ENCODE results near the gene TRMT1. TPM values are rescaled to one million over a fixed set of nuclear protein-coding genes. Genes with fewer than 3 reads are reported as not detected.

TRMT1 gene
- total and polyA plus RNA-seq, 7 experiments from 2014 or later = 22.6 to 96.4 (median 69.1) TPM

GRCh38 chr19:13089139-13089856 lies 27.2 kb downstream of the TRMT1 start:
- Histone ChIP-seq H3K36me3 (ENCODE audit: control insufficient read depth in 2 of 3, insufficient read depth in 3 of 3, low read length in 3 of 3) (no peaks in the 10 kb centered on the region), H3K27me3 (ENCODE audit: control insufficient read depth in 2 of 2, insufficient read depth in 2 of 2, low read length in 2 of 2) (no peaks in the 10 kb centered on the region), H3K9me3 (ENCODE audit: control insufficient read depth in 2 of 3, low read length in 3 of 3) (no peaks in the 10 kb centered on the region), H3K4me3 (ENCODE audit: low read length) (no peak overlapping the region), H3K27ac (ENCODE audit: low read depth, low read length) (no peak overlapping the region), H3K4me1 (ENCODE audit: control insufficient read depth in 2 of 2, insufficient read depth in 2 of 2, low read length in 2 of 2) (no peaks in the 10 kb centered on the region)
- Mint-ChIP-seq H3K4me3 (no peak overlapping the region), H3K27ac (no peak overlapping the region), H3K4me1 (peaks cover 0 to 4% (median 0%) of the 10 kb centered on the region in 7 donors), H3K27me3 (peaks cover 0 to 13% (median 0%) of the 10 kb centered on the region in 5 donors), H3K9me3 (no peaks in the 10 kb centered on the region), H3K36me3 (no peaks in the 10 kb centered on the region)
- CTCF ChIA-PET = no interaction called here
- intact Hi-C loops (cut with micrococcal nuclease) = no loop called here
- POLR2A ChIA-PET = interaction anchor here (1.0 kb wide), 1 partner anchor 198 kb away, joined by 3 read pairs; the partner anchor contains the start of gene GCDH
- DNase-seq (no peak), ATAC-seq (peak; percentile 40)

DNA sequence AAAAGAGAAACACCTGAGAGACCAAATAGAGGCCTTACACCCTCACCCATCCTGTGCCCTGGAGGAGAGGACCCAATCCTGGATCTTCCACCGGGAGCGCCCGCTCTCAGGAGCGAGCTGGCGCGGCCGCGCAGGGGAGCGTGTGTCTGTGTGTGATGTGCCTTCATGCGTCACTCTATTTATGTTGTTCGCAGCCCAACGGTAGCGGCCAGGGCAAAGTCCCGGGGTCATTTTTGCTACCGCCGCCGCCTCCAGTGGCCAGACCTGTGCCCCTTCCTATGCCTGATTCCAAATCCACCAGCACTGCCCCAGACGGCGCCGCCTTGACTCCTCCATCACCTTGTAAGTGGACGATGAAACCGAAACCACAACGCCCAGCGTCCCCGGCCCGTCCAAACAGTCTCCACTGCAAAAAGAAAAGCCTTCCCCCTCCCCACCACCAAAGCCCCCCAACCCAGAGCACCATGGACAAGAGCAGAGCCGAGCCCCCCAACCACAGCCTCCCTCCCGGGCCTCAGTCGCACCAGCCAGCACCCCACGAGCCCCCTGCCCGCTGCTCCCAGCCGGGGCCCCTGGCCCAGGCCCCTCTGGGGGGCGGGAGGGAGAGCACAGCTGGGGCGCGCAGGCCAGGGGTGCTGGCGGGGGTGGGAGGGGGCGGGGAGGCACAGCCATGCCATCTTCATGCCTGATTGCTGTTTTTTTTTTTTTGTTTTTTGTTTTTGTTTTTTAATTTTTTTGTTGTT lies 28.6 kb downstream of the TRMT1 start:
- intact Hi-C loops (cut with micrococcal nuclease) = no loop called here
- Histone ChIP-seq H3K27me3 (ENCODE audit: control insufficient read depth in 2 of 2, insufficient read depth in 2 of 2, low read length in 2 of 2) (no peaks in the 10 kb centered on the region), H3K9me3 (ENCODE audit: control insufficient read depth in 2 of 3, low read length in 3 of 3) (no peaks in the 10 kb centered on the region), H3K27ac (ENCODE audit: low read depth, low read length) (no peak overlapping the region), H3K4me1 (ENCODE audit: control insufficient read depth in 2 of 2, insufficient read depth in 2 of 2, low read length in 2 of 2) (no peaks in the 10 kb centered on the region), H3K36me3 (ENCODE audit: control insufficient read depth in 2 of 3, insufficient read depth in 3 of 3, low read length in 3 of 3) (no peaks in the 10 kb centered on the region), H3K4me3 (ENCODE audit: low read length) (no peak overlapping the region)
- CTCF ChIA-PET = interaction anchor here (1.0 kb wide), 1 partner anchor 20 kb away, joined by 3 read pairs; no protein-coding TSS in a partner anchor
- POLR2A ChIA-PET = no interaction called here
- DNase-seq = no peak
- no peak overlapping the region for H3K4me3 Mint-ChIP-seq
- H3K9me3 Mint-ChIP-seq = no peaks in the 10 kb centered on the region
- peaks cover 0 to 4% (median 0%) of the 10 kb centered on the region in 5 donors for H3K36me3 Mint-ChIP-seq
- no peaks in the 10 kb centered on the region for H3K4me1 Mint-ChIP-seq
- ATAC-seq = no peak
- no peak overlapping the region for H3K27ac Mint-ChIP-seq
- H3K27me3 Mint-ChIP-seq = peaks cover 0 to 9% (median 0%) of the 10 kb centered on the region in 5 donors

GRCh38 chr19:13087295-13087694 lies 29.2 kb downstream of the TRMT1 start:
- H3K4me3 ChIP-seq (ENCODE audit: low read length) = no peak overlapping the region
- ChIA-PET POLR2A (no interaction called here), CTCF (interaction anchor here (1.0 kb wide), 1 partner anchor 19 kb away, joined by 3 read pairs; no protein-coding TSS in a partner anchor)
- DNase-seq (no peak), ATAC-seq (no peak)
- Mint-ChIP-seq H3K27me3 (peaks cover 0 to 9% (median 0%) of the 10 kb centered on the region in 5 donors), H3K4me3 (no peak overlapping the region), H3K9me3 (no peaks in the 10 kb centered on the region), H3K27ac (no peak overlapping the region), H3K4me1 (no peaks in the 10 kb centered on the region), H3K36me3 (peaks cover 0 to 5% (median 0%) of the 10 kb centered on the region in 5 donors)
- intact Hi-C loops (cut with micrococcal nuclease) = no loop called here
- no peaks in the 10 kb centered on the region for H3K36me3 ChIP-seq (ENCODE audit: control insufficient read depth in 2 of 3, insufficient read depth in 3 of 3, low read length in 3 of 3)
- no peak overlapping the region for H3K27ac ChIP-seq (ENCODE audit: low read depth, low read length)
- no peaks in the 10 kb centered on the region for H3K27me3 ChIP-seq (ENCODE audit: control insufficient read depth in 2 of 2, insufficient read depth in 2 of 2, low read length in 2 of 2)
- H3K9me3 ChIP-seq (ENCODE audit: control insufficient read depth in 2 of 3, low read length in 3 of 3) = no peaks in the 10 kb centered on the region
- no peaks in the 10 kb centered on the region for H3K4me1 ChIP-seq (ENCODE audit: control insufficient read depth in 2 of 2, insufficient read depth in 2 of 2, low read length in 2 of 2)

GRCh38 chr19:13086341-13086740 lies 30.2 kb downstream of the TRMT1 start:
- Mint-ChIP-seq H3K27me3 (peaks cover 0 to 7% (median 0%) of the 10 kb centered on the region in 5 donors), H3K4me3 (no peak overlapping the region), H3K9me3 (no peaks in the 10 kb centered on the region), H3K4me1 (no peaks in the 10 kb centered on the region), H3K27ac (no peak overlapping the region), H3K36me3 (peaks cover 0 to 14% (median 0%) of the 10 kb centered on the region in 5 donors)
- DNase-seq (no peak), ATAC-seq (no peak)
- H3K27ac ChIP-seq (ENCODE audit: low read depth, low read length) = no peak overlapping the region
- H3K9me3 ChIP-seq (ENCODE audit: control insufficient read depth in 2 of 3, low read length in 3 of 3) = no peaks in the 10 kb centered on the region
- ChIA-PET POLR2A (interaction anchor here (0.6 kb wide), 1 partner anchor 106 kb away, joined by 4 read pairs; no protein-coding TSS in a partner anchor), CTCF (interaction anchor here (1.0 kb wide), 1 partner anchor 25 kb away, joined by 3 read pairs; no protein-coding TSS in a partner anchor)
- intact Hi-C loops (cut with micrococcal nuclease) = no loop called here
- no peak overlapping the region for H3K4me3 ChIP-seq (ENCODE audit: low read length)
- no peaks in the 10 kb centered on the region for H3K4me1 ChIP-seq (ENCODE audit: control insufficient read depth in 2 of 2, insufficient read depth in 2 of 2, low read length in 2 of 2)
- no peaks in the 10 kb centered on the region for H3K27me3 ChIP-seq (ENCODE audit: control insufficient read depth in 2 of 2, insufficient read depth in 2 of 2, low read length in 2 of 2)
- no peaks in the 10 kb centered on the region for H3K36me3 ChIP-seq (ENCODE audit: control insufficient read depth in 2 of 3, insufficient read depth in 3 of 3, low read length in 3 of 3)

DNA sequence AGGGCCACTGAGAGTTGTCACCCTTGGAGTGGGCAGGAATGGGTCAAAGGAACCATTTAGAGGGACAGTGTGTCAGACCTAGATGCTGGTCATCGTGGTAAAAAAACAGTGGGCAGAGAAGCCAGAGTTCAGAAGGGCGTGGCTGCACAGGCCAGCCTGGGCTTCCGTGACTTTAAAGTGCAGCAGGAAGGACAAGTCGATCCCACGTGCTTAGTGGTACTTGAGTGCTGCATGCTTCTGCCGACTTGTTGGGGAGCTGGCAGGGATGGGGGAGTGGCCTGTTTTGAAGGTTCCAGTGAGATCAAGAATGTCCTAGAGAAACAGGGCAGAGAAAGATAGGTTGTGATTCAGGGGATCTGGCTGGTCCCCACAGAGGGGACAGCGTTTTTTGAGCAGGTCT lies 30.9 kb downstream of the TRMT1 start:
- Mint-ChIP-seq H3K4me1 (no peaks in the 10 kb centered on the region), H3K36me3 (peaks cover 0 to 14% (median 0%) of the 10 kb centered on the region in 5 donors), H3K27ac (peak overlapping the region in 1 of 9 donors; percentile 5), H3K4me3 (no peak overlapping the region), H3K9me3 (no peaks in the 10 kb centered on the region), H3K27me3 (peaks cover 0 to 7% (median 0%) of the 10 kb centered on the region in 5 donors)
- CTCF ChIA-PET = no interaction called here
- H3K4me1 ChIP-seq (ENCODE audit: control insufficient read depth in 2 of 2, insufficient read depth in 2 of 2, low read length in 2 of 2) = no peaks in the 10 kb centered on the region
- ATAC-seq = no peak
- intact Hi-C loops (cut with micrococcal nuclease) = no loop called here
- H3K27me3 ChIP-seq (ENCODE audit: control insufficient read depth in 2 of 2, insufficient read depth in 2 of 2, low read length in 2 of 2) = no peaks in the 10 kb centered on the region
- no peaks in the 10 kb centered on the region for H3K36me3 ChIP-seq (ENCODE audit: control insufficient read depth in 2 of 3, insufficient read depth in 3 of 3, low read length in 3 of 3)
- DNase-seq = no peak
- POLR2A ChIA-PET = no interaction called here
- H3K27ac ChIP-seq (ENCODE audit: low read depth, low read length) = no peak overlapping the region
- H3K9me3 ChIP-seq (ENCODE audit: control insufficient read depth in 2 of 3, low read length in 3 of 3) = no peaks in the 10 kb centered on the region
- H3K4me3 ChIP-seq (ENCODE audit: low read length) = no peak overlapping the region

DNA sequence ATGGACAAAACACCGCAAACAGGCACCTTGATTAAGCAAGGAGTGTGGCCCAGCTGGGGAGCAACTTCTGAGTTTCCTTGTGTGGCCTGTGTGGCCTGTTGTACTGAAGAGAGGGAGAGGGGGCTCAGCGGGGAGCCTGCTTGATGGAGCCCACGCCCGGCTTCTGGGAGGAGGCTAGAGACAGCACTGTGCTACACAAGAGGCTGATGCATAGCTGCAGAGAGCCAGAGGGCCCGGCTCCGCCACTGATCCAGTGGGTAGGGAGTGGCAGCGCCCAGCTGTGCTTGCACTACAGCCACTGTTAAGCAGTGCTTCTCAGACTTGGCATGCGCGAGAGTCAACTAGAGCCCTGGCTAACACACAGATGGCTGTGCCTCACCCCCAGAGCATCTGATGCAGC lies 32.9 kb downstream of the TRMT1 start:
- no peak overlapping the region for H3K4me3 ChIP-seq (ENCODE audit: low read length)
- CTCF ChIA-PET = no interaction called here
- no peaks in the 10 kb centered on the region for H3K27me3 ChIP-seq (ENCODE audit: control insufficient read depth in 2 of 2, insufficient read depth in 2 of 2, low read length in 2 of 2)
- Mint-ChIP-seq H3K27ac (no peak overlapping the region), H3K4me3 (no peak overlapping the region), H3K9me3 (no peaks in the 10 kb centered on the region), H3K4me1 (peaks cover 0 to 5% (median 0%) of the 10 kb centered on the region in 7 donors), H3K36me3 (peaks cover 0 to 14% (median 0%) of the 10 kb centered on the region in 5 donors), H3K27me3 (peaks cover 0 to 7% (median 0%) of the 10 kb centered on the region in 5 donors)
- POLR2A ChIA-PET = interaction anchor here (1.2 kb wide), 1 partner anchor 125 kb away, joined by 3 read pairs; no protein-coding TSS in a partner anchor
- no peaks in the 10 kb centered on the region for H3K9me3 ChIP-seq (ENCODE audit: control insufficient read depth in 2 of 3, low read length in 3 of 3)
- intact Hi-C loops (cut with micrococcal nuclease) = no loop called here
- no peaks in the 10 kb centered on the region for H3K4me1 ChIP-seq (ENCODE audit: control insufficient read depth in 2 of 2, insufficient read depth in 2 of 2, low read length in 2 of 2)
- DNase-seq (no peak), ATAC-seq (no peak)
- no peaks in the 10 kb centered on the region for H3K36me3 ChIP-seq (ENCODE audit: control insufficient read depth in 2 of 3, insufficient read depth in 3 of 3, low read length in 3 of 3)
- no peak overlapping the region for H3K27ac ChIP-seq (ENCODE audit: low read depth, low read length)
